Measurements from ENCODE around the gene PRMT1. TPM values are rescaled to one million over a fixed set of nuclear protein-coding genes. Genes with fewer than 3 reads are reported as not detected.

Gene PRMT1
- total RNA-seq, 1 donor from 2014 or later = 235 TPM

- Mint-ChIP-seq H3K27me3 (ENCODE audit: low read depth, unreplicated experiment) (no peaks in the 10 kb centered on the region), H3K4me1 (ENCODE audit: low read depth, unreplicated experiment) (no peaks in the 10 kb centered on the region), H3K36me3 (ENCODE audit: low read depth, unreplicated experiment) (peaks cover 19% of the 10 kb centered on the region), H3K4me3 (ENCODE audit: unreplicated experiment) (no peak overlapping the region), H3K27ac (ENCODE audit: unreplicated experiment) (no peak overlapping the region), H3K9me3 (ENCODE audit: unreplicated experiment) (no peaks in the 10 kb centered on the region)
- H3K27me3 ChIP-seq (ENCODE audit: insufficient read depth, low read length) = no peaks in the 10 kb centered on the region
- H3K27ac ChIP-seq (ENCODE audit: low read depth, low read length) = no peak overlapping the region
- no peak for FAIRE-seq
- no peak overlapping the region for H2AFZ ChIP-seq (ENCODE audit: low read depth, low read length)
- peaks cover 63% of the 10 kb centered on the region for H4K20me1 ChIP-seq (ENCODE audit: insufficient read depth, low read length)
- H3K9ac ChIP-seq (ENCODE audit: low read length) = no peak overlapping the region
- DNase-seq (ENCODE audit: low read depth) = no peak
- TF ChIP-seq EZH2 (IDR thresholded peaks at IDR 0.05; ENCODE audit: insufficient read depth, low read length) = no peak
- TF ChIP-seq, protein P1, sequence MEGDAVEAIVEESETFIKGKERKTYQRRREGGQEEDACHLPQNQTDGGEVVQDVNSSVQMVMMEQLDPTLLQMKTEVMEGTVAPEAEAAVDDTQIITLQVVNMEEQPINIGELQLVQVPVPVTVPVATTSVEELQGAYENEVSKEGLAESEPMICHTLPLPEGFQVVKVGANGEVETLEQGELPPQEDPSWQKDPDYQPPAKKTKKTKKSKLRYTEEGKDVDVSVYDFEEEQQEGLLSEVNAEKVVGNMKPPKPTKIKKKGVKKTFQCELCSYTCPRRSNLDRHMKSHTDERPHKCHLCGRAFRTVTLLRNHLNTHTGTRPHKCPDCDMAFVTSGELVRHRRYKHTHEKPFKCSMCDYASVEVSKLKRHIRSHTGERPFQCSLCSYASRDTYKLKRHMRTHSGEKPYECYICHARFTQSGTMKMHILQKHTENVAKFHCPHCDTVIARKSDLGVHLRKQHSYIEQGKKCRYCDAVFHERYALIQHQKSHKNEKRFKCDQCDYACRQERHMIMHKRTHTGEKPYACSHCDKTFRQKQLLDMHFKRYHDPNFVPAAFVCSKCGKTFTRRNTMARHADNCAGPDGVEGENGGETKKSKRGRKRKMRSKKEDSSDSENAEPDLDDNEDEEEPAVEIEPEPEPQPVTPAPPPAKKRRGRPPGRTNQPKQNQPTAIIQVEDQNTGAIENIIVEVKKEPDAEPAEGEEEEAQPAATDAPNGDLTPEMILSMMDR (IDR thresholded peaks at IDR 0.05; ENCODE audit: insufficient read depth, low read depth, low read length) = no peak
- H3K4me2 ChIP-seq (ENCODE audit: low read length) = no peak overlapping the region
- peaks cover 4% of the 10 kb centered on the region for H3K9me3 ChIP-seq (ENCODE audit: insufficient read depth, low read depth, low read length)
- no peak overlapping the region for H3K4me3 ChIP-seq (ENCODE audit: insufficient read depth, low read depth, low read length)
- peaks cover 17% of the 10 kb centered on the region for H3K79me2 ChIP-seq (ENCODE audit: insufficient read depth, low read length)
- peaks cover 21% of the 10 kb centered on the region for H3K36me3 ChIP-seq (ENCODE audit: insufficient read depth, low read length)
- no peaks in the 10 kb centered on the region for H3K4me1 ChIP-seq (ENCODE audit: insufficient read depth, low read length)
These were observed 20.5 kb upstream of the PRMT1 start for GRCh38 chr19:49656456-49657109.

DNA sequence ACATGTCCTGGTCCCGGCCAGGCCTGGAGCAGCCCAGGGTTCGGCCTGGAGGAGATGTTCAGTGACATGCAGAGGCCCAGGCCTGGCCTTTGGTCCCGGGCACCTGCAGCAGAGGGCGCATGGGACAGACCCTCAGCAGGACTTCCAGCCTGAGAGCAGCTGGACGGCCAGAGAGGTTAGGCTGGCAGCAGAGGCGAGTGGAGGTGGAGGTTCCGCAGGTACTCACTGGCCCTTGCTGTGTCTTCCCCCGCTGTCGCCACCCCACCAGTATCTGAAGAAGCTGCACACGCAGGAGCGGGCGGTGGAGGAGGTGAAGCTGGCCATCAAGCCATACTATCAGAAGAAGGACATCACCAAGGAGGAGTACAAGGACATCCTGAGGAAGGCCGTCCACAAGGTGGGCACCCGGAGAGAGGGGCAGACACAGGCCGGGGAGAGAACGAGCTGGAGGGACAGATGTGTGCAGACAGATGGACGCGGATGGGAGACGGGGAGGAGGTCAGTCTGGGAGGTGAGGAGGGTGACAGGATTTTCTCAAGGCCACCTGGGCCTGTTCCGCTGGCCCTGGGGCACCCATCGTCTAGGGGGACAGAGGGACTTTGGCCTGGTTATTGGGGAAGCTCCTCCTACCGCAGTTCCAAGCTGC lies 19.5 kb upstream of the PRMT1 start:
- H3K27ac ChIP-seq (ENCODE audit: low read depth, low read length) = no peak overlapping the region
- no peaks in the 10 kb centered on the region for H3K9me3 Mint-ChIP-seq (ENCODE audit: unreplicated experiment)
- TF ChIP-seq, protein P1 (IDR thresholded peaks at IDR 0.05; ENCODE audit: insufficient read depth, low read depth, low read length) = no peak
- H3K4me2 ChIP-seq (ENCODE audit: low read length) = no peak overlapping the region
- H3K4me1 ChIP-seq (ENCODE audit: insufficient read depth, low read length) = no peaks in the 10 kb centered on the region
- FAIRE-seq (no peak), DNase-seq (ENCODE audit: low read depth) (no peak)
- peaks cover 25% of the 10 kb centered on the region for H3K36me3 ChIP-seq (ENCODE audit: insufficient read depth, low read length)
- no peaks in the 10 kb centered on the region for H3K27me3 Mint-ChIP-seq (ENCODE audit: low read depth, unreplicated experiment)
- no peak overlapping the region for H3K9ac ChIP-seq (ENCODE audit: low read length)
- H3K36me3 Mint-ChIP-seq (ENCODE audit: low read depth, unreplicated experiment) = peaks cover 19% of the 10 kb centered on the region
- no peak overlapping the region for H2AFZ ChIP-seq (ENCODE audit: low read depth, low read length)
- no peaks in the 10 kb centered on the region for H3K27me3 ChIP-seq (ENCODE audit: insufficient read depth, low read length)
- H3K4me3 Mint-ChIP-seq (ENCODE audit: unreplicated experiment) = no peak overlapping the region
- no peak overlapping the region for H3K4me3 ChIP-seq (ENCODE audit: insufficient read depth, low read depth, low read length)
- H4K20me1 ChIP-seq (ENCODE audit: insufficient read depth, low read length) = peaks cover 65% of the 10 kb centered on the region
- no peak overlapping the region for H3K27ac Mint-ChIP-seq (ENCODE audit: unreplicated experiment)
- peaks cover 15% of the 10 kb centered on the region for H3K79me2 ChIP-seq (ENCODE audit: insufficient read depth, low read length)
- no peaks in the 10 kb centered on the region for H3K4me1 Mint-ChIP-seq (ENCODE audit: low read depth, unreplicated experiment)
- peaks cover 4% of the 10 kb centered on the region for H3K9me3 ChIP-seq (ENCODE audit: insufficient read depth, low read depth, low read length)

DNA sequence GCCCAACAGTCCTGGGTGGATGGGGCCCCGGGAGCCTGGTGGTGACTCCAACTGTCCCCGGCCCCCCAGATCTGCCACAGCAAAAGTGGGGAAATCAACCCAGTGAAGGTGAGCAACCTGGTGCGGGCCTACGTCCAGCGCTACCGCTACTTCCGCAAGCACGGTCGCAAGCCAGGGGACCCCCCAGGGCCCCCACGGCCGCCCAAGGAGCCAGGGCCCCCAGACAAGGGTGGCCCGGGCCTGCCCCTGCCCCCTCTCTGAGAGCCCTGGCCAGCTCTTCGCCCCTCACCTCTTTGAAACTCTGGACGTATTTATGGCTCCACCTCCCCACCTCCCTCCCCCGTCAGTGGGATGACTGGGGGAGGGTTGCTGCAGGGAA lies 18.9 kb upstream of the PRMT1 start:
- Histone ChIP-seq H4K20me1 (ENCODE audit: insufficient read depth, low read length) (peaks cover 65% of the 10 kb centered on the region), H2AFZ (ENCODE audit: low read depth, low read length) (no peak overlapping the region), H3K9me3 (ENCODE audit: insufficient read depth, low read depth, low read length) (peaks cover 4% of the 10 kb centered on the region), H3K4me3 (ENCODE audit: insufficient read depth, low read depth, low read length) (no peak overlapping the region), H3K4me1 (ENCODE audit: insufficient read depth, low read length) (no peaks in the 10 kb centered on the region), H3K27ac (ENCODE audit: low read depth, low read length) (no peak overlapping the region), H3K79me2 (ENCODE audit: insufficient read depth, low read length) (peaks cover 16% of the 10 kb centered on the region), H3K27me3 (ENCODE audit: insufficient read depth, low read length) (no peaks in the 10 kb centered on the region), H3K4me2 (ENCODE audit: low read length) (no peak overlapping the region), H3K36me3 (ENCODE audit: insufficient read depth, low read length) (peaks cover 29% of the 10 kb centered on the region), H3K9ac (ENCODE audit: low read length) (no peak overlapping the region)
- no peak overlapping the region for H3K27ac Mint-ChIP-seq (ENCODE audit: unreplicated experiment)
- no peaks in the 10 kb centered on the region for H3K27me3 Mint-ChIP-seq (ENCODE audit: low read depth, unreplicated experiment)
- peaks cover 24% of the 10 kb centered on the region for H3K36me3 Mint-ChIP-seq (ENCODE audit: low read depth, unreplicated experiment)
- TF ChIP-seq, protein P1 (IDR thresholded peaks at IDR 0.05; ENCODE audit: insufficient read depth, low read depth, low read length) = no peak
- no peak for TF ChIP-seq EZH2 (IDR thresholded peaks at IDR 0.05; ENCODE audit: insufficient read depth, low read length)
- no peaks in the 10 kb centered on the region for H3K4me1 Mint-ChIP-seq (ENCODE audit: low read depth, unreplicated experiment)
- H3K9me3 Mint-ChIP-seq (ENCODE audit: unreplicated experiment) = no peaks in the 10 kb centered on the region
- no peak overlapping the region for H3K4me3 Mint-ChIP-seq (ENCODE audit: unreplicated experiment)
- DNase-seq (ENCODE audit: low read depth) (no peak), FAIRE-seq (no peak)

Measured in astrocyte (in vitro differentiated cells and primary cell).